HCT116 (cell line): Measurements from ENCODE around the gene AMOTL2. TPM values are rescaled to one million over a fixed set of nuclear protein-coding genes. Genes with fewer than 3 reads are reported as not detected.
A peak's percentile ranks its signal among the peaks of the same experiment; 100 is the strongest.

Source experiments
- ATAC-seq: fragments of 200-7000 bp; cut with Tn5 transposase; 2 replicates; pipeline ENCODE4 v1.9.1; 2020; ENCODE audit warnings: mild to moderate bottlenecking, moderate library complexity
- BruUV-seq: library from RNA; stranded (reverse); fragments of 400-500 nt; replicated peaks from 2 replicates; lab custom pipeline; 2021; lab: Mats Ljungman, UMichigan
- CTCF ChIA-PET: fragments of 300-600 bp; sonication (Branson Sonifier 250); formaldehyde crosslinking; loops from one replicate; lab custom pipeline; 2021; ENCODE audit warnings: antibody characterized with exemption; lab: Charles Lee
- POLR2A ChIA-PET: fragments of 300-600, 350-600 bp; sonication (Branson Sonifier 250); formaldehyde crosslinking; loops from one replicate; lab custom pipeline; 2021; ENCODE audit warnings: antibody characterized with exemption; lab: Charles Lee
- RAD21 ChIA-PET, 2 experiments: fragments of 300-600 bp; sonication (Branson Sonifier 250); formaldehyde crosslinking; loops; one replicate each; lab custom pipeline; 2023; ENCODE audit warnings: low total read pairs in 2 of 2; ENCODE audit not compliant: uncharacterized antibody in 2 of 2, unreplicated experiment in 2 of 2, low non-redundant PET in 1 of 2; lab: Charles Lee
- DNase-seq: peaks from one replicate; pipeline ENCODE4 v3.0.0-alpha.2; 2010; ENCODE audit warnings: low read depth, low spot score
- H2AFZ ChIP-seq: fragments of 200-600 bp; shearing (Covaris generic), sonication (generic); 2 replicates; pipeline ENCODE4 v1.6.1; 2017; ENCODE audit warnings: low read depth, mixed run types, mixed read lengths, antibody characterized with exemption, low read length; ENCODE audit not compliant: poor library complexity, severe bottlenecking
- H3K27ac ChIP-seq: 2 replicates; pipeline ENCODE4 v1.5.1; 2012; ENCODE audit warnings: low read depth, low read length
- H3K27me3 ChIP-seq: fragments of 200-600 bp; sonication (generic); 2 replicates; pipeline ENCODE4 v1.6.1; 2016; ENCODE audit warnings: mixed run types, low read length, mixed read lengths; ENCODE audit not compliant: insufficient read depth
- H3K36me3 ChIP-seq, 2 experiments: fragments of 200-500 bp in 1 of 2; fragments of 200-600 bp in 1 of 2; sonication (Bioruptor generic) in 1 of 2; sonication (generic) in 1 of 2; 2 replicates each; pipeline versions ENCODE4 v1.5.1 to v1.6.1; 2014 to 2016; ENCODE audit warnings: low read length in 2 of 2, inconsistent platforms in 1 of 2, mixed read lengths in 1 of 2, mixed run types in 1 of 2; ENCODE audit not compliant: insufficient read depth in 2 of 2, control insufficient read depth in 1 of 2
- H3K4me1 ChIP-seq, 2 experiments: fragments of 200-600 bp in 1 of 2; sonication (generic) in 1 of 2; 2 replicates each; pipeline versions ENCODE4 v1.5.1 to v1.6.1; 2012 to 2017; ENCODE audit warnings: low read length in 2 of 2, inconsistent platforms in 1 of 2, mild to moderate bottlenecking in 1 of 2, mixed read lengths in 1 of 2, mixed run types in 1 of 2, moderate library complexity in 1 of 2; ENCODE audit not compliant: insufficient read depth in 2 of 2, control insufficient read depth in 1 of 2
- H3K4me2 ChIP-seq: fragments of 200-600 bp; sonication (generic); 2 replicates; pipeline ENCODE4 v1.6.1; 2017; ENCODE audit warnings: mixed run types, low read length, mixed read lengths
- H3K4me3 ChIP-seq, 2 experiments: fragments of 200-600 bp in 1 of 2; sonication (generic) in 1 of 2; replicated peaks in 1 of 2; 2 replicates each; pipeline ENCODE4 v1.5.1; 2011 to 2016; ENCODE audit warnings: low read length in 2 of 2, control low read depth in 1 of 2, low read depth in 1 of 2, mild to moderate bottlenecking in 1 of 2, mixed read lengths in 1 of 2, mixed run types in 1 of 2
- H3K79me2 ChIP-seq: fragments of 200-600 bp; sonication (generic); 2 replicates; pipeline ENCODE4 v1.6.1; 2017; ENCODE audit warnings: mild to moderate bottlenecking, mixed run types, low read length, moderate library complexity, mixed read lengths; ENCODE audit not compliant: insufficient read depth
- H3K9ac ChIP-seq: fragments of 200-600 bp; sonication (generic); 2 replicates; pipeline ENCODE4 v1.6.1; 2016; ENCODE audit warnings: low read length, mixed read lengths
- H3K9me2 ChIP-seq: fragments of 200-600 bp; sonication (generic), shearing (Covaris generic); 2 replicates; pipeline ENCODE4 v1.6.1; 2017; ENCODE audit warnings: mixed run types, mild to moderate bottlenecking, moderate library complexity; ENCODE audit not compliant: insufficient read depth
- H3K9me3 ChIP-seq, 2 experiments: fragments of 200-500 bp in 1 of 2; fragments of 200-600 bp in 1 of 2; sonication (Bioruptor generic) in 1 of 2; sonication (generic) in 1 of 2; 2 replicates each; pipeline ENCODE4 v1.6.1; 2014 to 2017; ENCODE audit warnings: low read length in 2 of 2, mixed read lengths in 2 of 2, inconsistent platforms in 1 of 2, low read depth in 1 of 2, mild to moderate bottlenecking in 1 of 2, mixed run types in 1 of 2, moderate library complexity in 1 of 2; ENCODE audit not compliant: control insufficient read depth in 1 of 2, insufficient read depth in 1 of 2
- H4K20me1 ChIP-seq: fragments of 200-600 bp; sonication (generic), shearing (Covaris generic); 2 replicates; pipeline ENCODE4 v1.6.1; 2017; ENCODE audit warnings: mixed run types, mild to moderate bottlenecking, moderate library complexity; ENCODE audit not compliant: insufficient read depth
- ATF3 ChIP-seq: IDR thresholded peaks from 2 replicates; pipeline ENCODE4 v1.6.1; 2012
- EGR1 ChIP-seq: IDR thresholded peaks from 2 replicates; pipeline ENCODE4 v1.6.1; 2012; ENCODE audit warnings: low read depth
- EZH2phosphoT487 ChIP-seq: fragments of 200-600 bp; IDR thresholded peaks from 2 replicates; pipeline ENCODE4 v1.6.1; 2018; ENCODE audit warnings: antibody characterized with exemption, borderline replicate concordance
- MAX ChIP-seq: IDR thresholded peaks from 2 replicates; pipeline ENCODE4 v1.6.1; 2012
- POLR2A ChIP-seq: IDR thresholded peaks from 2 replicates; pipeline ENCODE4 v1.7.0; 2011; ENCODE audit warnings: borderline replicate concordance; ENCODE audit not compliant: insufficient read depth, insufficient read length; ENCODE audit errors: extremely low read depth
- POLR2AphosphoS5 ChIP-seq: IDR thresholded peaks from 2 replicates; pipeline ENCODE4 v1.6.1; 2011; ENCODE audit warnings: mild to moderate bottlenecking, low read depth, low read length, moderate library complexity
- RAD21 ChIP-seq: IDR thresholded peaks from 2 replicates; pipeline ENCODE4 v1.6.1; 2012; ENCODE audit warnings: low read depth, mild to moderate bottlenecking
- REST ChIP-seq: IDR thresholded peaks from 2 replicates; pipeline ENCODE4 v1.6.1; 2012; ENCODE audit warnings: low read depth
- SP1 ChIP-seq: IDR thresholded peaks from 2 replicates; pipeline ENCODE4 v1.6.1; 2012; ENCODE audit warnings: low read depth
- SRF ChIP-seq: IDR thresholded peaks from 2 replicates; pipeline ENCODE4 v1.6.1; 2012; ENCODE audit warnings: low read depth
- TCF7L2 ChIP-seq: IDR thresholded peaks from 2 replicates; pipeline ENCODE4 v1.7.0; 2011; ENCODE audit warnings: borderline replicate concordance, inconsistent platforms; ENCODE audit not compliant: insufficient read depth, insufficient read length; ENCODE audit errors: extremely low read depth
- intact Hi-C: fragments of 100-400 bp; cut with micrococcal nuclease; formaldehyde crosslinking; loops from 2 replicates; pipeline ENCODE4 v1.10.0; 2022
- total RNA-seq: library from RNA; stranded (reverse); gene quantifications from one replicate; pipeline ENCODE4 v1.2.1, GENCODE V29; 2021; ENCODE audit not compliant: unreplicated experiment
- TF ChIP-seq, protein P1 (sequence below): IDR thresholded peaks from 2 replicates; pipeline ENCODE4 v1.6.1; 2011; ENCODE audit warnings: mild to moderate bottlenecking, low read length, moderate library complexity; ENCODE audit not compliant: insufficient replicate concordance; ENCODE audit errors: extremely low read depth
- TF ChIP-seq, protein P2 (sequence below), 3 experiments: fragments of 200-600 bp in 1 of 3; sonication (generic) in 1 of 3; IDR thresholded peaks in 2 of 3; conservative IDR thresholded peaks in 1 of 3; 2 replicates each; pipeline ENCODE4 v1.5.1; 2012 to 2017; ENCODE audit warnings: low read depth in 2 of 3, low read length in 2 of 3, antibody characterized with exemption in 1 of 3, borderline replicate concordance in 1 of 3, control low read depth in 1 of 3, mild to moderate bottlenecking in 1 of 3, mixed read lengths in 1 of 3, mixed run types in 1 of 3, moderate library complexity in 1 of 3; ENCODE audit not compliant: insufficient read depth in 1 of 3

AMOTL2 gene
- total RNA-seq, 1 experiment from 2014 or later: 54.0 TPM

- TF ChIP-seq, protein P1, sequence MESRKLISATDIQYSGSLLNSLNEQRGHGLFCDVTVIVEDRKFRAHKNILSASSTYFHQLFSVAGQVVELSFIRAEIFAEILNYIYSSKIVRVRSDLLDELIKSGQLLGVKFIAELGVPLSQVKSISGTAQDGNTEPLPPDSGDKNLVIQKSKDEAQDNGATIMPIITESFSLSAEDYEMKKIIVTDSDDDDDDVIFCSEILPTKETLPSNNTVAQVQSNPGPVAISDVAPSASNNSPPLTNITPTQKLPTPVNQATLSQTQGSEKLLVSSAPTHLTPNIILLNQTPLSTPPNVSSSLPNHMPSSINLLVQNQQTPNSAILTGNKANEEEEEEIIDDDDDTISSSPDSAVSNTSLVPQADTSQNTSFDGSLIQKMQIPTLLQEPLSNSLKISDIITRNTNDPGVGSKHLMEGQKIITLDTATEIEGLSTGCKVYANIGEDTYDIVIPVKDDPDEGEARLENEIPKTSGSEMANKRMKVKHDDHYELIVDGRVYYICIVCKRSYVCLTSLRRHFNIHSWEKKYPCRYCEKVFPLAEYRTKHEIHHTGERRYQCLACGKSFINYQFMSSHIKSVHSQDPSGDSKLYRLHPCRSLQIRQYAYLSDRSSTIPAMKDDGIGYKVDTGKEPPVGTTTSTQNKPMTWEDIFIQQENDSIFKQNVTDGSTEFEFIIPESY: no peak
- TF ChIP-seq SRF (no peak), RAD21 (no peak), MAX (no peak), TCF7L2 (no peak), ATF3 (no peak), POLR2AphosphoS5 (no peak), SP1 (no peak), POLR2A (no peak), EZH2phosphoT487 (no peak), REST (no peak), EGR1 (no peak)
- TF ChIP-seq, protein P2, sequence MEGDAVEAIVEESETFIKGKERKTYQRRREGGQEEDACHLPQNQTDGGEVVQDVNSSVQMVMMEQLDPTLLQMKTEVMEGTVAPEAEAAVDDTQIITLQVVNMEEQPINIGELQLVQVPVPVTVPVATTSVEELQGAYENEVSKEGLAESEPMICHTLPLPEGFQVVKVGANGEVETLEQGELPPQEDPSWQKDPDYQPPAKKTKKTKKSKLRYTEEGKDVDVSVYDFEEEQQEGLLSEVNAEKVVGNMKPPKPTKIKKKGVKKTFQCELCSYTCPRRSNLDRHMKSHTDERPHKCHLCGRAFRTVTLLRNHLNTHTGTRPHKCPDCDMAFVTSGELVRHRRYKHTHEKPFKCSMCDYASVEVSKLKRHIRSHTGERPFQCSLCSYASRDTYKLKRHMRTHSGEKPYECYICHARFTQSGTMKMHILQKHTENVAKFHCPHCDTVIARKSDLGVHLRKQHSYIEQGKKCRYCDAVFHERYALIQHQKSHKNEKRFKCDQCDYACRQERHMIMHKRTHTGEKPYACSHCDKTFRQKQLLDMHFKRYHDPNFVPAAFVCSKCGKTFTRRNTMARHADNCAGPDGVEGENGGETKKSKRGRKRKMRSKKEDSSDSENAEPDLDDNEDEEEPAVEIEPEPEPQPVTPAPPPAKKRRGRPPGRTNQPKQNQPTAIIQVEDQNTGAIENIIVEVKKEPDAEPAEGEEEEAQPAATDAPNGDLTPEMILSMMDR (IDR thresholded peaks at IDR 0.05 in 2 of 3, conservative IDR thresholded peaks at IDR 0.05 in 1 of 3; ENCODE audit: borderline replicate concordance in 1 of 3, insufficient read depth in 1 of 3, low read depth in 2 of 3, low read length in 2 of 3): no peak
- Histone ChIP-seq H3K27ac (no peak overlapping the region), H3K9ac (no peak overlapping the region), H2AFZ (peak overlapping the region; percentile 87), H3K4me1 (peaks cover 19 to 31% of the 10 kb centered on the region in 2 experiments), H3K36me3 (no peaks in the 10 kb centered on the region), H3K4me2 (no peak overlapping the region), H3K27me3 (no peaks in the 10 kb centered on the region), H3K79me2 (no peaks in the 10 kb centered on the region), H3K4me3 (no peak overlapping the region), H3K9me3 (no peaks in the 10 kb centered on the region), H4K20me1 (no peaks in the 10 kb centered on the region), H3K9me2 (no peaks in the 10 kb centered on the region)
- POLR2A ChIA-PET: interaction anchor here (1.2 kb wide), 1 partner anchor 166 kb away, joined by 3 read pairs; no protein-coding TSS in a partner anchor
- CTCF ChIA-PET: interaction anchor here (0.8 to 3.8 kb wide), 4 partner anchors 72 to 167 kb away, joined by 3 to 71 read pairs (median 3); no protein-coding TSS in a partner anchor
- intact Hi-C loops: no loop called here
- DNase-seq: no peak
- BruUV-seq: no TSS peak
- RAD21 ChIA-PET: interaction anchor here (1.0 kb wide), 2 partner anchors 95 to 166 kb away, joined by 4 read pairs; no protein-coding TSS in a partner anchor
- no peak for ATAC-seq
Observed at GRCh38 chr3:134307425-134307824, 66.8 kb downstream of the AMOTL2 start.
